Mononuclear cell (primary cell): Measurements from ENCODE around the gene PNMA8A. TPM values are rescaled to one million over a fixed set of nuclear protein-coding genes. Genes with fewer than 3 reads are reported as not detected.

Experiments
- H3K27me3 ChIP-seq: 2 replicates; pipeline ENCODE4 v1.6.0; 2011; ENCODE audit warnings: low read length, control low read depth; ENCODE audit not compliant: insufficient read depth
- H3K4me1 ChIP-seq: 2 replicates; pipeline ENCODE4 v1.5.1; 2011; ENCODE audit warnings: mild to moderate bottlenecking, low read length, control low read depth; ENCODE audit not compliant: insufficient read depth
- H3K4me3 ChIP-seq: 2 replicates; pipeline ENCODE4 v1.5.1; 2011; ENCODE audit warnings: mild to moderate bottlenecking, low read length, moderate library complexity
- H3K9me3 ChIP-seq: 2 replicates; pipeline ENCODE4 v1.5.1; 2011; ENCODE audit warnings: low read depth, mild to moderate bottlenecking, control low read depth, low read length
- total RNA-seq: library from RNA; depleted of rRNA; stranded (reverse); fragments of >200 nt; gene quantifications from one replicate; pipeline ENCODE4 v1.2.3, GENCODE V29; 2012

PNMA8A gene
- total RNA-seq, 1 donor: not detected

GRCh38 chr19:46496304-46496703 lies 24.9 kb upstream of the PNMA8A start:
- H3K9me3 ChIP-seq: no peaks in the 10 kb centered on the region
- H3K27me3 ChIP-seq: peaks cover 37% of the 10 kb centered on the region
- peaks cover 19% of the 10 kb centered on the region for H3K4me1 ChIP-seq
- no peak overlapping the region for H3K4me3 ChIP-seq

- H3K4me3 ChIP-seq: no peak within 1 kb of the TSS
- no peaks in the 10 kb centered on the region for H3K9me3 ChIP-seq
- peaks cover 42% of the 10 kb centered on the region for H3K27me3 ChIP-seq
- H3K4me1 ChIP-seq: peaks cover 19% of the 10 kb centered on the region
These were observed 24.4 kb upstream of the PNMA8A start, which contains the start of gene PNMA8B for GRCh38 chr19:46495786-46496099. Gene PNMA8B, minus strand, starts transcription at chr19:46495867. Its CDS starts 402 bp downstream, at chr19:46495465.

- Histone ChIP-seq H3K9me3 (no peaks in the 10 kb centered on the region), H3K4me1 (peaks cover 21% of the 10 kb centered on the region), H3K27me3 (peaks cover 45% of the 10 kb centered on the region), H3K4me3 (no peak overlapping the region)
These were observed 23.8 kb upstream of the PNMA8A start for GRCh38 chr19:46494941-46495785.

GRCh38 chr19:46494146-46494940 lies 23.0 kb upstream of the PNMA8A start:
- Histone ChIP-seq H3K27me3 (peaks cover 53% of the 10 kb centered on the region), H3K4me1 (peaks cover 29% of the 10 kb centered on the region), H3K9me3 (no peaks in the 10 kb centered on the region), H3K4me3 (peak overlapping the region; percentile 23)

GRCh38 chr19:46493236-46494145 lies 22.1 kb upstream of the PNMA8A start:
- Histone ChIP-seq H3K27me3 (peaks cover 62% of the 10 kb centered on the region), H3K9me3 (no peaks in the 10 kb centered on the region), H3K4me1 (peaks cover 32% of the 10 kb centered on the region), H3K4me3 (peak overlapping the region; percentile 23)

GRCh38 chr19:46492841-46493235 lies 21.5 kb upstream of the PNMA8A start:
- peaks cover 65% of the 10 kb centered on the region for H3K27me3 ChIP-seq

GRCh38 chr19:46491975-46492682 lies 20.8 kb upstream of the PNMA8A start:
- Histone ChIP-seq H3K4me1 (peaks cover 40% of the 10 kb centered on the region), H3K4me3 (no peak overlapping the region), H3K27me3 (peaks cover 67% of the 10 kb centered on the region), H3K9me3 (no peaks in the 10 kb centered on the region)

More at GRCh38 chr19:46492841-46493235, 21.5 kb upstream of the PNMA8A start:
- Histone ChIP-seq H3K4me3 (no peak overlapping the region), H3K9me3 (no peaks in the 10 kb centered on the region), H3K4me1 (peaks cover 34% of the 10 kb centered on the region)

GRCh38 chr19:46490774-46491173 lies 19.4 kb upstream of the PNMA8A start:
- Histone ChIP-seq H3K9me3 (no peaks in the 10 kb centered on the region), H3K4me1 (peaks cover 37% of the 10 kb centered on the region), H3K4me3 (no peak overlapping the region), H3K27me3 (peaks cover 72% of the 10 kb centered on the region)

GRCh38 chr19:46489445-46490272 lies 18.3 kb upstream of the PNMA8A start:
- Histone ChIP-seq H3K4me1 (peaks cover 29% of the 10 kb centered on the region), H3K9me3 (no peaks in the 10 kb centered on the region), H3K4me3 (peak overlapping the region; percentile 9), H3K27me3 (peaks cover 62% of the 10 kb centered on the region)

GRCh38 chr19:46488551-46488950 lies 17.2 kb upstream of the PNMA8A start:
- peaks cover 29% of the 10 kb centered on the region for H3K4me1 ChIP-seq

GRCh38 chr19:46487802-46488445 lies 16.6 kb upstream of the PNMA8A start:
- no peak overlapping the region for H3K4me3 ChIP-seq
- H3K4me1 ChIP-seq: peaks cover 26% of the 10 kb centered on the region
- H3K27me3 ChIP-seq: peaks cover 53% of the 10 kb centered on the region

More at GRCh38 chr19:46488551-46488950, 17.2 kb upstream of the PNMA8A start:
- H3K27me3 ChIP-seq: peaks cover 53% of the 10 kb centered on the region
- no peak overlapping the region for H3K4me3 ChIP-seq
- H3K9me3 ChIP-seq: no peaks in the 10 kb centered on the region

GRCh38 chr19:46487178-46487801 lies 15.9 kb upstream of the PNMA8A start:
- H3K4me3 ChIP-seq: no peak overlapping the region
- no peaks in the 10 kb centered on the region for H3K9me3 ChIP-seq
- H3K4me1 ChIP-seq: peaks cover 21% of the 10 kb centered on the region
- peaks cover 49% of the 10 kb centered on the region for H3K27me3 ChIP-seq

More at GRCh38 chr19:46487802-46488445, 16.6 kb upstream of the PNMA8A start:
- no peaks in the 10 kb centered on the region for H3K9me3 ChIP-seq

GRCh38 chr19:46486358-46486757 lies 15.0 kb upstream of the PNMA8A start:
- H3K4me3 ChIP-seq: no peak overlapping the region
- H3K4me1 ChIP-seq: peaks cover 21% of the 10 kb centered on the region
- no peaks in the 10 kb centered on the region for H3K9me3 ChIP-seq
- H3K27me3 ChIP-seq: peaks cover 39% of the 10 kb centered on the region
